HEK293 (cell line): Measurements from ENCODE around the gene ZSCAN16.

Experiments
- CTCF ChIA-PET: fragments of 350-600 bp; formaldehyde crosslinking; extraction: SDS; loops from one replicate; lab custom pipeline; 2021; ENCODE audit warnings: antibody characterized with exemption; lab: Yijun Ruan, JAX
- POLR2A ChIA-PET: fragments of 300-600 bp; formaldehyde crosslinking; extraction: SDS; loops from one replicate; lab custom pipeline; 2020; ENCODE audit warnings: antibody characterized with exemption, inconsistent platforms; lab: Yijun Ruan, JAX
- H3K27ac ChIP-seq: fragments of 200-500 bp; sonication (Bioruptor generic); 2 replicates; pipeline ENCODE4 v1.5.1; 2014; ENCODE audit warnings: low read depth, low read length, control low read depth, inconsistent platforms; ENCODE audit errors: extremely low read depth
- H3K36me3 ChIP-seq, 2 experiments: fragments of 200-500 bp in 1 of 2; sonication (Bioruptor generic) in 1 of 2; 1 replicate in 1 of 2; 2 replicates in 1 of 2; pipeline ENCODE4 v1.5.1; 2014 to 2017; ENCODE audit warnings: inconsistent platforms in 2 of 2, low read length in 2 of 2; ENCODE audit not compliant: control insufficient read depth in 2 of 2, insufficient read depth in 1 of 2
- H3K4me1 ChIP-seq: fragments of 200-500 bp; sonication (Bioruptor generic); 2 replicates; pipeline ENCODE4 v1.5.1; 2014; ENCODE audit warnings: mild to moderate bottlenecking, low read length, inconsistent platforms; ENCODE audit not compliant: control insufficient read depth, insufficient read depth
- H3K4me3 ChIP-seq: 2 replicates; pipeline ENCODE4 v1.5.1; 2011; ENCODE audit warnings: low read depth, mild to moderate bottlenecking, control low read depth, low read length, moderate library complexity
- H3K9me3 ChIP-seq: fragments of 200-500 bp; sonication (Bioruptor generic); 2 replicates; pipeline ENCODE4 v1.5.1; 2014; ENCODE audit warnings: low read depth, low read length, inconsistent platforms; ENCODE audit not compliant: control insufficient read depth, insufficient read depth
- BCL11A ChIP-seq: fragments of 450-650 bp; formaldehyde crosslinking; IDR thresholded peaks from 2 replicates; pipeline ENCODE4 v1.5.1; 2016; ENCODE audit warnings: low read depth, missing biosample characterization, missing genetic modification characterization
- GLIS2 ChIP-seq: fragments of 450-650 bp; formaldehyde crosslinking; IDR thresholded peaks from 2 replicates; pipeline ENCODE4 v1.5.1; 2016; ENCODE audit warnings: missing biosample characterization, missing genetic modification characterization
- PRDM1 ChIP-seq: fragments of 450-650 bp; formaldehyde crosslinking; IDR thresholded peaks from 2 replicates; pipeline ENCODE4; 2016; ENCODE audit warnings: missing biosample characterization, missing genetic modification characterization
- ZBTB17 ChIP-seq: fragments of 450-650 bp; formaldehyde crosslinking; IDR thresholded peaks from 2 replicates; pipeline ENCODE4 v1.5.1; 2016; ENCODE audit warnings: missing biosample characterization, missing genetic modification characterization
- ZBTB48 ChIP-seq: fragments of 450-650 bp; formaldehyde crosslinking; IDR thresholded peaks from 2 replicates; pipeline ENCODE4 v1.5.1; 2016; ENCODE audit warnings: missing biosample characterization, missing genetic modification characterization
- ZBTB6 ChIP-seq: fragments of 450-650 bp; formaldehyde crosslinking; IDR thresholded peaks from 2 replicates; pipeline ENCODE4 v1.5.1; 2017; ENCODE audit warnings: missing biosample characterization, missing genetic modification characterization
- ZFP41 ChIP-seq: fragments of 450-650 bp; formaldehyde crosslinking; IDR thresholded peaks from 2 replicates; pipeline ENCODE4 v1.5.1; 2016; ENCODE audit warnings: missing biosample characterization, missing genetic modification characterization, borderline replicate concordance
- ZIC2 ChIP-seq: fragments of 450-650 bp; formaldehyde crosslinking; IDR thresholded peaks from 2 replicates; pipeline ENCODE4 v1.5.1; 2016; ENCODE audit warnings: missing biosample characterization, missing genetic modification characterization
- ZNF148 ChIP-seq: fragments of 450-650 bp; formaldehyde crosslinking; IDR thresholded peaks from 2 replicates; pipeline ENCODE4 v1.5.0; 2017; ENCODE audit warnings: missing biosample characterization, missing genetic modification characterization, borderline replicate concordance
- ZNF223 ChIP-seq: fragments of 450-650 bp; formaldehyde crosslinking; IDR thresholded peaks from 2 replicates; pipeline ENCODE4 v1.5.1; 2016; ENCODE audit warnings: missing biosample characterization, missing genetic modification characterization
- ZNF280C ChIP-seq: fragments of 450-650 bp; formaldehyde crosslinking; IDR thresholded peaks from 2 replicates; pipeline ENCODE4 v1.5.1; 2016; ENCODE audit warnings: missing biosample characterization, missing genetic modification characterization
- ZNF37A ChIP-seq: fragments of 450-650 bp; IDR thresholded peaks from 2 replicates; pipeline ENCODE4 v1.5.1; 2018; ENCODE audit warnings: missing biosample characterization, missing genetic modification characterization
- ZNF488 ChIP-seq: fragments of 450-650 bp; formaldehyde crosslinking; IDR thresholded peaks from 2 replicates; pipeline ENCODE4 v1.5.1; 2016; ENCODE audit warnings: missing biosample characterization, missing genetic modification characterization
- ZNF513 ChIP-seq: fragments of 450-650 bp; IDR thresholded peaks from 2 replicates; pipeline ENCODE4 v1.5.1; 2018; ENCODE audit warnings: missing biosample characterization, missing genetic modification characterization
- ZNF658 ChIP-seq: fragments of 450-650 bp; formaldehyde crosslinking; IDR thresholded peaks from 2 replicates; pipeline ENCODE4; 2016; ENCODE audit warnings: missing biosample characterization, missing genetic modification characterization
- ZNF76 ChIP-seq: fragments of 450-650 bp; formaldehyde crosslinking; IDR thresholded peaks from 2 replicates; pipeline ENCODE4; 2016; ENCODE audit warnings: low read depth, missing biosample characterization, missing genetic modification characterization, borderline replicate concordance
- ZSCAN18 ChIP-seq: fragments of 450-650 bp; formaldehyde crosslinking; IDR thresholded peaks from 2 replicates; pipeline ENCODE4 v1.5.1; 2016; ENCODE audit warnings: missing biosample characterization, missing genetic modification characterization
- ZSCAN4 ChIP-seq: fragments of 450-650 bp; formaldehyde crosslinking; IDR thresholded peaks from 2 replicates; pipeline ENCODE4 v1.5.1; 2017; ENCODE audit warnings: missing biosample characterization, missing genetic modification characterization

Gene ZSCAN16

GRCh38 chr6:28080631-28081485 lies 43.6 kb upstream of the ZSCAN16 start (continued):
- no peak for TF ChIP-seq ZNF148

- POLR2A ChIA-PET, result no interaction called here
- TF ChIP-seq ZNF37A (no peak), ZNF76 (peak; percentile 74; the same call in 1 of the 2 replicates), PRDM1 (tag by site-specific recombination) (peak; percentile 33; the same call in 1 of the 2 replicates), ZIC2 (no peak), ZBTB48 (tag by site-specific recombination) (0 out of 2 replicates have a peak, but pooled peaks have one; percentile 8), ZNF223 (tag by site-specific recombination) (no peak)
Observed at GRCh38 chr6:28081486-28081751, 43.0 kb upstream of the ZSCAN16 start.

GRCh38 chr6:28082939-28083338 lies 41.5 kb upstream of the ZSCAN16 start:
- Histone ChIP-seq H3K9me3 (no peaks in the 10 kb centered on the region), H3K36me3 (peaks cover 0 to 21% of the 10 kb centered on the region in 2 experiments; a peak in 2 of 3 replicates), H3K27ac (no peak overlapping the region), H3K4me3 (no peak overlapping the region), H3K4me1 (no peaks in the 10 kb centered on the region)
- ChIA-PET CTCF (no interaction called here), POLR2A (no interaction called here)
- no peak for TF ChIP-seq ZNF148
- no peak for TF ChIP-seq ZNF658 (tag by site-specific recombination)
- TF ChIP-seq ZSCAN18 (tag by site-specific recombination), result no peak
- no peak for TF ChIP-seq ZBTB6 (tag by site-specific recombination)
- TF ChIP-seq GLIS2 (tag by site-specific recombination), result no peak
- TF ChIP-seq BCL11A (tag by site-specific recombination), result no peak
- no peak for TF ChIP-seq ZFP41 (tag by site-specific recombination)
- no peak for TF ChIP-seq ZNF280C (tag by site-specific recombination)
- TF ChIP-seq ZNF488, result no peak
- TF ChIP-seq ZNF513 (tag by site-specific recombination), result no peak
- TF ChIP-seq ZNF76, result no peak
- TF ChIP-seq ZSCAN4, result no peak
- no peak for TF ChIP-seq ZBTB17 (tag by site-specific recombination)

More at GRCh38 chr6:28081486-28081751, 43.0 kb upstream of the ZSCAN16 start:
- peak overlapping the region; percentile 93 for H3K4me3 ChIP-seq
- H3K9me3 ChIP-seq, result no peaks in the 10 kb centered on the region
- no peaks in the 10 kb centered on the region for H3K4me1 ChIP-seq
- CTCF ChIA-PET, result no interaction called here
- H3K36me3 ChIP-seq, result peaks cover 0 to 12% of the 10 kb centered on the region in 2 experiments; a peak in 1 of 3 replicates
- no peak overlapping the region; the same call in 1 of the 2 replicates for H3K27ac ChIP-seq
